ENCODE results near the gene RPS6KA3. TPM values are rescaled to one million over a fixed set of nuclear protein-coding genes. Genes with fewer than 3 reads are reported as not detected.

Gene RPS6KA3
- polyA plus RNA-seq, 1 donor (not counting 4 experiments of a cell fraction or from before 2014, with no cell fraction given) = 32.1 TPM

- H3K9ac ChIP-seq (ENCODE audit: control insufficient read depth, extremely low read depth, insufficient read depth, low read length) = no peak overlapping the region
- no peak overlapping the region for H3K27ac ChIP-seq (ENCODE audit: control insufficient read depth, insufficient read depth, low read length)
- no peak for TF ChIP-seq EZH2 (IDR thresholded peaks at IDR 0.05; ENCODE audit: low read length)
- no peak for TF ChIP-seq CTCF (optimal IDR thresholded peaks at IDR 0.05 in 1 of 3, IDR thresholded peaks at IDR 0.05 in 1 of 3, conservative IDR thresholded peaks at IDR 0.05 in 1 of 3; ENCODE audit: extremely low read depth in 1 of 3, insufficient read depth in 2 of 3, low read length in 3 of 3)
- H3K36me3 ChIP-seq (ENCODE audit: control insufficient read depth in 2 of 2, extremely low read depth in 1 of 2, insufficient read depth in 2 of 2, low read length in 2 of 2) = no peaks in the 10 kb centered on the region
- H3K9me1 ChIP-seq (ENCODE audit: control insufficient read depth, extremely low read depth, insufficient read depth, low read length) = no peaks in the 10 kb centered on the region
- H2AFZ ChIP-seq (ENCODE audit: control insufficient read depth, low read length) = no peak overlapping the region
- no peak for DNase-seq (ENCODE audit: low read depth, low spot score)
- dilution Hi-C loops (cut with MboI; ENCODE audit: extremely low pct_ligation_motif_present, low sequenced_read_pairs) = no loop called here
- no peaks in the 10 kb centered on the region for H4K20me1 ChIP-seq (ENCODE audit: control insufficient read depth, extremely low read depth, insufficient read depth, low read length)
- no peak overlapping the region for H3K4me3 ChIP-seq (ENCODE audit: control insufficient read depth in 2 of 3, extremely low read depth in 1 of 3, insufficient read depth in 2 of 3, low read depth in 1 of 3, low read length in 3 of 3)
- no peaks in the 10 kb centered on the region for H3K79me2 ChIP-seq (ENCODE audit: control insufficient read depth, insufficient read depth, low read length)
- no peaks in the 10 kb centered on the region for H3K9me3 ChIP-seq (ENCODE audit: control insufficient read depth, low read depth, low read length)
- H3K4me1 ChIP-seq (ENCODE audit: control insufficient read depth, extremely low read depth, insufficient read depth, low read length) = peaks cover 4% of the 10 kb centered on the region
- FAIRE-seq = no peak
- H3K4me2 ChIP-seq (ENCODE audit: control insufficient read depth, extremely low read depth, insufficient read depth, low read depth, low read length) = no peak overlapping the region
- H3K27me3 ChIP-seq (ENCODE audit: control insufficient read depth, extremely low read depth, insufficient read depth, low read length) = no peaks in the 10 kb centered on the region
Measured at GRCh38 chrX:20149326-20149725, 117.4 kb downstream of the RPS6KA3 start.

DNA sequence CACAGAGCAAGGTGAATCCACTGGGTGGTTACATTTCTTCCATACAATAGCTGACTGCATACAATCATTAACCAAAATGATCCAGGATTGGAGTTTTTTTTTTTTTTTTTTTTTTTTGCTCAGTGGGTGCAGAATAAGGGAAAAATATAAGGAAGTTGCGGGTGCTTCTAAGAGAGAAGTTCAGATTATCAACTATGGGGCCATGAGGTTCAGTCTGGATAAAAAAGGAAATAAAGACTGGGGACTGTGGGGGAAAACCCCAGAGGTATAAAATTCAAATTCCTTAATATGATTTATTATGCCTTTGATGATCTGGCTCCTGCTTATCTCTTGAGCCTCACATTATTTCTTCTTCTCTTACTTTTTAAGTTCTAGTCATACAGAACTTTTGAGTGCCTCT, 119.1 kb downstream of the RPS6KA3 start:
- Histone ChIP-seq H3K4me3 (ENCODE audit: control insufficient read depth in 2 of 3, extremely low read depth in 1 of 3, insufficient read depth in 2 of 3, low read depth in 1 of 3, low read length in 3 of 3) (no peak overlapping the region), H3K79me2 (ENCODE audit: control insufficient read depth, insufficient read depth, low read length) (no peaks in the 10 kb centered on the region), H3K4me1 (ENCODE audit: control insufficient read depth, extremely low read depth, insufficient read depth, low read length) (peaks cover 4% of the 10 kb centered on the region), H3K9me3 (ENCODE audit: control insufficient read depth, low read depth, low read length) (no peaks in the 10 kb centered on the region), H3K4me2 (ENCODE audit: control insufficient read depth, extremely low read depth, insufficient read depth, low read depth, low read length) (no peak overlapping the region), H3K27me3 (ENCODE audit: control insufficient read depth, extremely low read depth, insufficient read depth, low read length) (no peaks in the 10 kb centered on the region), H4K20me1 (ENCODE audit: control insufficient read depth, extremely low read depth, insufficient read depth, low read length) (no peaks in the 10 kb centered on the region), H3K36me3 (ENCODE audit: control insufficient read depth in 2 of 2, extremely low read depth in 1 of 2, insufficient read depth in 2 of 2, low read length in 2 of 2) (no peaks in the 10 kb centered on the region), H3K9me1 (ENCODE audit: control insufficient read depth, extremely low read depth, insufficient read depth, low read length) (no peaks in the 10 kb centered on the region), H3K9ac (ENCODE audit: control insufficient read depth, extremely low read depth, insufficient read depth, low read length) (no peak overlapping the region), H2AFZ (ENCODE audit: control insufficient read depth, low read length) (no peak overlapping the region), H3K27ac (ENCODE audit: control insufficient read depth, insufficient read depth, low read length) (no peak overlapping the region)
- FAIRE-seq (no peak), DNase-seq (ENCODE audit: low read depth, low spot score) (no peak)
- no peak for TF ChIP-seq CTCF (optimal IDR thresholded peaks at IDR 0.05 in 1 of 3, IDR thresholded peaks at IDR 0.05 in 1 of 3, conservative IDR thresholded peaks at IDR 0.05 in 1 of 3; ENCODE audit: extremely low read depth in 1 of 3, insufficient read depth in 2 of 3, low read length in 3 of 3)
- no peak for TF ChIP-seq EZH2 (IDR thresholded peaks at IDR 0.05; ENCODE audit: low read length)
- dilution Hi-C loops (cut with MboI; ENCODE audit: extremely low pct_ligation_motif_present, low sequenced_read_pairs) = no loop called here

Measured in keratinocyte (primary cell).